ENCODE results near the gene P4HTM. TPM values are rescaled to one million over a fixed set of nuclear protein-coding genes. Genes with fewer than 3 reads are reported as not detected.
"Not testable (repeated sequence)": the region's sequence is repeated elsewhere in the genome, so short reads cannot be mapped to it uniquely, and the experiment has no call there.

The P4HTM gene
- total RNA-seq, 1 donor from 2014 or later, result 37.1 TPM

- DNase-seq, result no peak
These were observed 4.1 kb upstream of the P4HTM start for GRCh38 chr3:48985831-48986376.

GRCh38 chr3:48989126-48989795, 780 bp upstream of the P4HTM start:
- no peak for DNase-seq

DNA sequence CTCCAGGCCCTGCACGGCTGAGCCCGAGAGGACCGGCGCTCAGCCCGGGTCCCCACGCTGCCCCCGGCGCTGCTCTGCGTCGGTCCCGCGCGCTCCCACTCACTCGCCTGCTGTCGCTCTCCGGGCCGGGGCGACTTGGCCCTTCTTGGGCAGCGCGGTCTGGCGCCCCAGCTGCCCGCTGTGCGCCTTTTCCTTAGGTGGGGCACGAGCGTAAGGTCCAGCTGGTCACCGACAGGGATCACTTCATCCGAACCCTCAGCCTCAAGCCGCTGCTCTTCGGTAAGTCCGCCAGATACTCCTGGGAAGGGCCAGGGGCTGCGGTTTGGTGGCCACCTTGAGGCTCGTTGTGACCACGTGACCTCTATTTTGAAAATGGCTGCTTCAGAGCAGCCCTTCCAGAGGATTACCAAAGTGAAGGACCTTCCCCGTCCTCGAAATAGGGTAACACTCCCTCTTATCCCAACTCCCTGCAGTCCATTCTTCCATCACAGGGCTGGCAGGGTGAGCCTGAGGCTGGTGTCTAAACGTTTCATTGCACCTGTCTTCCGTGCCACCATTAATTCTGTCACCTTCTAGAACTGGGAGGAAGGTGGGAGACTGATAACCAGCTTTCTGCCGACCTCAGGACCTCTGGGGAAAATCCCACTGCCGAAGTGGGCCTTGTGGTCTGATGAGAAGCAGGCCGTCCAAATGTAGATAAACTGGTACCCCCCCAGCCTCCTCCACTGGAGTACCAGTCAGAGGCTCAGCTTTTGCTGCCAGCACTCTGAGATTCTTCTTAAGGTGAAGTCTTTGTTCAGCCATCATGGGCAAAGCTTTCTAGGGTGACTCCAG, 812 bp downstream of the P4HTM start:
- DNase-seq, result no peak

DNA sequence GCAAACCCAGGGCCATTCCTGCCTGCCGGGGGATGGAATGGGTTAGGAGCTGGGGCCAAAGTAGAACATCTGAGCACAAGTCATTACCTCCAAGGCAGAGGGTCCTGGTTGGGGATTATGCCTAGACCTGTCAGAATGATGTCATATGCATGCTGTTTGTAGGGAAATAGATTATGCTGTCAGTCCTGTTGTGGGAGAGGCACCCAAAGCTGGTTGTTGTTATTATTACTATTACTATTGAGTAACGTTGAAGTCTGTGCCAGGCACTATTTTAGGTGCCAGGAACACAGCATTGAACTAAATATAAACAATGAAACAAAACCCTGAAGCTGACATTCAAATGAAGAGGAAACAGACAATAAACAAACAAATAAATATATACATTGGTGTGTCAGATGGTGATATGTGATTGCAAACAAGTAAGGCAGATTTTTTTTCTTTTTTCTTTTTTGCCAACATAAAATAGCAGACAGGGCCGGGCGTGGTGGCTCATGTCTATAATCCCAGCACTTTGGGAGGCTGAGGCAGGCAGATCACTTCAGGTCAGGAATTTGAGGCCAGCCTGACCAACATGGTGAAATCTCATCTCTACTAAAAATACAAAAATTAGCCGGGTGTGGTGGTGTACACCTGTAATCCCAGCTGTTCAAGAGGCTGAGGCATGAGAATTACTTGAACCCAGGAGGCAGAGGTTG, 2.0 kb downstream of the P4HTM start:
- no peak for DNase-seq

- DNase-seq, result no peak
These were observed 3.8 kb downstream of the P4HTM start for GRCh38 chr3:48993834-48994233.

DNA sequence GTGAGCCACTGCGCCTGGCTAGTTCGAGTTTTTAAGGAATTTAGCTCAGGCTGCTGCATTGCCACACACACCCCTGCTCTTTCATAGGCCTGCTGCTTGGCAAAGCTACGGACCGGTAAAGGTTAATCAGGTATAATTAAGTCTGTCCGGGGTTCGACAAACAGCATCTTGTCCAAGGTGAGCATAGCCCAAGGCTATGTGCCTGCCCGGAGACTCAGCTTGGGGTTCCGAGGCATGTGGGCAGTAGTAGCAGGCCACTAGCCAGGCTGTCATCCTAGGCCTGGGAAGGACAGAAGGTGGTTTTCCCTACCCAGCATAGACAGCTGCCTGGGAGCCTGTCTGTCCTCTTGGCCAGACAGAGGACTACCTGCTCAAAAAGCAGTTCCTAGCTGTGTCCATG, 6.6 kb downstream of the P4HTM start:
- DNase-seq, result no peak

GRCh38 chr3:48997102-48997635, 7.1 kb downstream of the P4HTM start:
- no peak for DNase-seq

DNA sequence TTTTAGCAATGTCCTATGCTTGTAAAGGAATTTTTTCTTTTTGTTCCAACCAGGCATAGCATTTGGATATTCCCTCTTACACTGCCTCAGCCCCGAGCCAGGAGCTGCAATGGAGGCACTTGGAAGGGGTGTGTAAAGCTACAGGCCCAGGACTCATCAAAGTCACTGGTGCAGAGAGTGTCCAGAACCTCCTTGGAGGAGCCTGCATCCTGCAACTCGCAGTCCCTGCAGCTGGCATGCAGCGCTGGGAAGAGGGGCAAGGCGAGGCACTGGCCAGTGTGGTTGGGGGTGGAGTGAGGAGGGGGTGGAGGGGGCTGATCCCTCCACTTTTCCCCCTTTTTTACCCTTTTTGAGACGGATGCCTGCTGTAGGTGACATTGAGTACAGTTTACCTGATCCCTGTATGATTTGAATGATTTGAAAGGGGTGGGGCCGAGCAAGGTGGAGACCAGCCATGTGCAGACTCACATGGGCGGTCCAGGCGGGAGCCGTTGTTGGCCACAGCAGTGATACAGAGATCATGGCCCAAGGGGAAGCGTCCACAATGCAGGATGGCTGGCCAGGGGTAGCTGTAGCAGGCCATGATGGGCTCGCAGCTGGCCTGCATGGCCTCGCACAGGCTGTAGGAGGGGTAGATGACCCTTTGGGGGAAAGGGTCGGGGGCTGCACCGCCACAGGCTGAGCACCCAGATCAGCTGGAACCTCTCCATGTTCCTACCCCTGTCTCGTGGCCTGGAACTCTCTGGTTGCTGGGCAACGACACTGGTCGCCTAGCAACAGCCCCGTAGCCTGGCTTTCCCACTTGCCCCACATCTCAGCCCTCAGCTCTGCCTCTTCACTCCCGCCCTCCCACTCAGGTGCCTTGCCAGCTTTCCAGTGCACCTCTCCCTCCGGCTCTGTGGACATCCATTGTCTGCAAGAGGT, 7.9 kb downstream of the P4HTM start:
- DNase-seq, result no peak

GRCh38 chr3:48999085-48999858, 9.2 kb downstream of the P4HTM start:
- no peak for DNase-seq

DNA sequence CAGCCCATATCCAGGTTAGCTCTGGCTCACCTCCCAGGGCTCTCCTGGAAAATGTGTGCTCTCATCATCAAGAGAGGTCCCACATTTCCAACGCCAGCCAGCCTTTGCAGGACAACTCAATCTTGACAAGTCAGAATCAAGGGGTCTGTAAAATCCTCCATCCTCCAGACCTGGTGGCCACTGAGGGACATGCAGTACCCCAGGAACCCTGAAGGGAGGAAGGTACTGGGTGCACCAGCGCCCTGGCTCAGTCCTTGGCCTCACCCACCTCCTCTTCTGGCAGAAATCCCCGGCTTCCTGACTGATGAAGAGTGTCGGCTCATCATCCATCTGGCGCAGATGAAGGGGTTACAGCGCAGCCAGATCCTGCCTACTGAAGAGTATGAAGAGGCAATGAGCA, 11.1 kb downstream of the P4HTM start:
- DNase-seq, result no peak

- no peak for DNase-seq
These were observed 14.6 kb downstream of the P4HTM start for GRCh38 chr3:49004352-49005302.

DNA sequence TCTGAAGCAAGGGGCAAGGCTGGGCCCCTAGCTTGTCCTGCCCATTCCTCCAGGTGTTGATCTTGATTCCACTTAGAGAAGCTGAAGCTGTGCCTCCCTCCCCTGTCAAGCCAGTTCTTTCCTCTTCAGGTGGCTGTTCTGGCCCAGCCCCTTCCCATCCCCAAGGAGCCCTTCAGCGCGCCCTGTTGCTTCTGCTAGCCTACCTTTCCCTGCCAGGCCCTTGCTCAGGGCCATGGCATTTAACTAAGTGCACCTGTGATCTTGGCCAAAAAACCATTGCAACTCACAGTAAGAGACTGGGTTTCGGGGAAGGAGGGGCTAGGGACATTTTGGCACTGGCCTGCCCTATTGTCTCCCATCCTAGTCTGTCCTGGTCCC, 15.3 kb downstream of the P4HTM start:
- DNase-seq, result no peak

GRCh38 chr3:49005998-49006397, 16.0 kb downstream of the P4HTM start:
- no peak for DNase-seq

- peak; percentile 54 for DNase-seq
These were observed 16.5 kb downstream of the P4HTM start for GRCh38 chr3:49006408-49007067.

- peak; percentile 99 for DNase-seq
These were observed 17.2 kb downstream of the P4HTM start, which contains the start of gene WDR6 for GRCh38 chr3:49007068-49007770. WDR6 (plus strand) TSS chr3:49007391; CDS start chr3:49007432, 41 bp downstream.

- DNase-seq, result peak; percentile 94
These were observed 17.9 kb downstream of the P4HTM start for GRCh38 chr3:49007771-49008528.

DNA sequence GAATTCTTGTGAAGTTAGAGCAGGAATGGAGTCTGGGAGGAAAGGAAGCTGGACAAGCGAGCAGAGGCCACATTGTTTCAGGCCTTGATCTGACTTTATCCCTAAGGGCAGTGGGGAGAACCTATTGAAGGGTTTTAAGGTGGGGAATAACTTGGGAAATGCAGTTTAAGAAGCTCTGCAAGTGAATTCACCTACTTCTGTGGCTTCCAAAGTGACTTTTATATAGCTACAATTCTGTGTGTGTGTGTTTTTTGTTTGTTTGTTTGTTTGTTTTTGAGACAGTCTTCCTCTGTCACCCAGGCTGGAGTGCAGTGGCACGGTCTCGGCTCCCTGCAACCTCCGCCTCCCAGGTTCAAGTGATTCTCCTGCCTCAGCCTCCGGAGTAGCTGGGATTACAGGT, 18.6 kb downstream of the P4HTM start:
- DNase-seq, result not testable (repeated sequence)
